H9 (cell line): ENCODE data around the gene FOXJ3. TPM values are rescaled to one million over a fixed set of nuclear protein-coding genes. Genes with fewer than 3 reads are reported as not detected.

ENCODE experiments used
- DNase-seq: peaks from one replicate; pipeline ENCODE4 v3.0.0-alpha.2; 2017
- H2AFZ ChIP-seq: one replicate; pipeline ENCODE4 v1.6.1; 2013; ENCODE audit warnings: mild to moderate bottlenecking, low read length, control low read depth, moderate library complexity
- H2AK5ac ChIP-seq: 2 replicates; pipeline ENCODE4 v1.6.1; 2013; ENCODE audit warnings: low read length, control low read depth, mixed read lengths; ENCODE audit not compliant: insufficient read length
- H2BK120ac ChIP-seq: one replicate; pipeline ENCODE4 v1.6.1; 2013; ENCODE audit warnings: low read depth, mild to moderate bottlenecking, low read length, control low read depth, inconsistent platforms; ENCODE audit not compliant: poor library complexity, severe bottlenecking
- H2BK12ac ChIP-seq: 2 replicates; pipeline ENCODE4 v1.6.1; 2013; ENCODE audit warnings: low read length, control low read depth, mixed read lengths, low read depth; ENCODE audit not compliant: insufficient read length
- H2BK15ac ChIP-seq: 2 replicates; pipeline ENCODE4 v1.6.1; 2013; ENCODE audit warnings: low read depth, low read length, control low read depth
- H2BK20ac ChIP-seq: one replicate; pipeline ENCODE4 v1.6.1; 2013; ENCODE audit warnings: low read depth, mild to moderate bottlenecking, low read length, control low read depth, inconsistent platforms; ENCODE audit not compliant: poor library complexity, severe bottlenecking
- H2BK5ac ChIP-seq: 2 replicates; pipeline ENCODE4 v1.6.1; 2013; ENCODE audit warnings: low read length, control low read depth, mixed read lengths; ENCODE audit not compliant: insufficient read length
- H3K14ac ChIP-seq: 2 replicates; pipeline ENCODE4 v1.6.1; 2013; ENCODE audit warnings: low read length, control low read depth; ENCODE audit not compliant: insufficient read depth
- H3K18ac ChIP-seq: 2 replicates; pipeline ENCODE4 v1.6.1; 2013; ENCODE audit warnings: low read depth, mild to moderate bottlenecking, mixed read lengths, low read length, control low read depth; ENCODE audit not compliant: insufficient read length
- H3K23ac ChIP-seq: 2 replicates; pipeline ENCODE4 v1.6.1; 2013; ENCODE audit warnings: low read length, control low read depth, mixed read lengths, low read depth; ENCODE audit not compliant: insufficient read length
- H3K23me2 ChIP-seq: 2 replicates; pipeline ENCODE4 v1.6.1; 2013; ENCODE audit warnings: low read depth, mild to moderate bottlenecking, mixed read lengths, low read length, control low read depth; ENCODE audit not compliant: insufficient read length, poor library complexity, severe bottlenecking
- H3K27ac ChIP-seq: 2 replicates; pipeline ENCODE4 v1.5.1; 2013; ENCODE audit warnings: low read length, control low read depth, mixed read lengths, low read depth; ENCODE audit not compliant: insufficient read length
- H3K27me3 ChIP-seq: 2 replicates; pipeline ENCODE4 v1.6.1; 2013; ENCODE audit warnings: low read length, control low read depth, inconsistent platforms; ENCODE audit not compliant: insufficient read depth
- H3K4ac ChIP-seq: 2 replicates; pipeline ENCODE4 v1.6.1; 2013; ENCODE audit warnings: low read depth, mild to moderate bottlenecking, control low read depth, inconsistent platforms, low read length, moderate library complexity
- H3K4me1 ChIP-seq: 2 replicates; pipeline ENCODE4 v1.6.1; 2013; ENCODE audit warnings: low read length, control low read depth, inconsistent platforms; ENCODE audit not compliant: insufficient read depth
- H3K4me2 ChIP-seq: 2 replicates; pipeline ENCODE4 v1.6.1; 2013; ENCODE audit warnings: low read length, control low read depth, mixed read lengths; ENCODE audit not compliant: insufficient read length, insufficient read depth
- H3K56ac ChIP-seq: 2 replicates; pipeline ENCODE4 v1.6.1; 2013; ENCODE audit warnings: low read depth, mild to moderate bottlenecking, mixed read lengths, low read length, control low read depth; ENCODE audit not compliant: insufficient read length
- H3K79me1 ChIP-seq: 2 replicates; pipeline ENCODE4 v1.6.1; 2013; ENCODE audit warnings: low read depth, mild to moderate bottlenecking, moderate library complexity, low read length, control low read depth, inconsistent platforms; ENCODE audit not compliant: insufficient read depth, poor library complexity, severe bottlenecking
- H3K79me2 ChIP-seq: 2 replicates; pipeline ENCODE4 v1.6.1; 2013; ENCODE audit warnings: low read length, control low read depth, inconsistent platforms; ENCODE audit not compliant: insufficient read depth
- H3K9ac ChIP-seq: 2 replicates; pipeline ENCODE4 v1.6.1; 2013; ENCODE audit warnings: low read length, control low read depth, mixed read lengths; ENCODE audit not compliant: insufficient read length; ENCODE audit errors: extremely low read depth
- H3K9me3 ChIP-seq: one replicate; pipeline ENCODE4 v1.6.1; 2013; ENCODE audit warnings: low read depth, low read length, inconsistent platforms; ENCODE audit not compliant: control insufficient read depth
- H3T11ph ChIP-seq: one replicate; pipeline ENCODE4 v1.6.1; 2013; ENCODE audit warnings: mild to moderate bottlenecking, low read length, control low read depth, inconsistent platforms
- H4K20me1 ChIP-seq: one replicate; pipeline ENCODE4 v1.6.1; 2013; ENCODE audit not compliant: control insufficient read depth, insufficient read length, insufficient read depth
- H4K5ac ChIP-seq: 2 replicates; pipeline ENCODE4 v1.6.1; 2013; ENCODE audit warnings: low read depth, mild to moderate bottlenecking, mixed read lengths, low read length, control low read depth; ENCODE audit not compliant: insufficient read length
- H4K8ac ChIP-seq: replicated peaks from 2 replicates; pipeline ENCODE4 v1.6.1; 2013; ENCODE audit warnings: low read length, control low read depth, mixed read lengths, low read depth; ENCODE audit not compliant: insufficient read length
- H4K91ac ChIP-seq: 2 replicates; pipeline ENCODE4 v1.6.1; 2013; ENCODE audit warnings: low read depth, mild to moderate bottlenecking, moderate library complexity, mixed read lengths, low read length, control low read depth; ENCODE audit not compliant: insufficient read length
- H3K27ac Mint-ChIP-seq, 3 experiments: 2 replicates in 2 of 3; 3 replicates in 1 of 3; pipeline ENCODE4 v1.8.0; 2020 to 2021; ENCODE audit warnings: mixed read lengths in 3 of 3, mild to moderate bottlenecking in 1 of 3, moderate library complexity in 1 of 3
- H3K27me3 Mint-ChIP-seq: 2 replicates; pipeline ENCODE4 v1.8.0; 2021; ENCODE audit warnings: low read depth, mild to moderate bottlenecking, moderate library complexity, mixed read lengths
- H3K36me3 Mint-ChIP-seq, 3 experiments: 2 replicates in 2 of 3; 3 replicates in 1 of 3; pipeline ENCODE4 v1.8.0; 2020 to 2021; ENCODE audit warnings: low read depth in 3 of 3, mixed read lengths in 3 of 3; ENCODE audit not compliant: insufficient read depth in 1 of 3
- H3K4me1 Mint-ChIP-seq, 2 experiments: 2 replicates each; pipeline ENCODE4 v1.8.0; 2020; ENCODE audit warnings: mixed read lengths in 2 of 2
- H3K4me3 Mint-ChIP-seq, 2 experiments: 2 replicates in 1 of 2; 3 replicates in 1 of 2; pipeline ENCODE4 v1.8.0; 2020 to 2021; ENCODE audit warnings: mild to moderate bottlenecking in 2 of 2, mixed read lengths in 2 of 2, moderate library complexity in 1 of 2
- H3K9me3 Mint-ChIP-seq, 2 experiments: 2 replicates in 1 of 2; 3 replicates in 1 of 2; pipeline ENCODE4 v1.8.0; 2020; ENCODE audit warnings: mild to moderate bottlenecking in 2 of 2, mixed read lengths in 2 of 2, moderate library complexity in 1 of 2
- WGBS: extraction: QIAGEN DNeasy Blood & Tissue Kit; methylation state at CpG from one replicate; pipeline ENCODE4 v1.1.7; 2013; ENCODE audit warnings: missing lambda C conversion rate, low lambda C conversion rate, mixed read lengths; ENCODE audit not compliant: insufficient read length; ENCODE audit errors: extremely low coverage; 5-methylcytosine and 5-hydroxymethylcytosine counted together
- total RNA-seq: library from RNA; stranded (reverse); gene quantifications from 2 replicates; pipeline ENCODE4 v1.2.1, GENCODE V29; 2021
- TF ChIP-seq, protein P1 (sequence below): fragments of 200-600 bp; sonication (generic); conservative IDR thresholded peaks from 3 replicates; pipeline ENCODE4 v1.8.0; 2021; ENCODE audit warnings: antibody characterized with exemption, mild to moderate bottlenecking

The FOXJ3 gene
- total RNA-seq, 1 experiment from 2014 or later = 49.9 TPM

DNA sequence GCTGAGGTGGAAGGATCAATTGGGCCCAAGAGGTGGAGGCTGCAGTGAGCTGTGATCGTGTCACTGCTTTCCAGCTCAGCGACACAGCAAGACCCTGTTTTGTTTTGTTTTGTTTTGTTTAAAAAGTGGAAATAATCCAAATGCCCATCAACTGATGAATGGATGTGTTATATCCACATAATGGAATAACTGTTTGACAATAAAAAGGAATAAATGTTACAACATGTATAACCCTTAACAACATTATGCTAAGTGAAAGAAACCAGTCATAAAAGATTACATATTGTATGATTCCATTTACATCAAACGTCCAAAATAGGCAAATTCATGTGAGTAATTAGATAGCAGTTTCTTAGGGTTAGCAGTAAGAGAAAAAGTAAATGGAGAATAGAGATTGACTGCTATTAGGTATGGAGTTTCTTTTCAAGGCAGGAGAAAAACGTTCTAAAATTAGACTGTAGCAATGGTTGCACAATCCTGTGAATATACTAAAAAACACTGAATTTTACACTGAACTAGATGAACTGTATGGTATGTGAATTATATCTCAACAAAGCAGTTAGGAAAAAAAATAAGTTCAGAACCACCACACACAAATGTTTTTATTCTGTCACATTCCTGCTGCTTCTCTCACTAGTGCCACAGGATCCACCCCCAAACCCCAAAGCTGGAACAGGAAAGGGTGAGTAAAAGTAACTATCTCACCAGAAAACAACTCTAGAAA is 15.7 kb downstream of the FOXJ3 start:
- Histone ChIP-seq H3K56ac (no peak overlapping the region), H3K23me2 (no peaks in the 10 kb centered on the region), H3K14ac (no peak overlapping the region), H3K79me2 (peaks cover 45% of the 10 kb centered on the region), H3K27me3 (no peaks in the 10 kb centered on the region), H3K4me2 (no peak overlapping the region), H3K9ac (no peak overlapping the region), H2BK5ac (no peak overlapping the region), H2BK15ac (no peak overlapping the region), H3K4me1 (no peaks in the 10 kb centered on the region), H4K8ac (no peak overlapping the region), H3K23ac (no peak overlapping the region), H4K5ac (no peak overlapping the region), H3K4ac (no peak overlapping the region), H3K27ac (no peak overlapping the region), H3K9me3 (no peaks in the 10 kb centered on the region), H2AFZ (no peak overlapping the region), H2AK5ac (no peak overlapping the region), H4K20me1 (no peaks in the 10 kb centered on the region), H3K79me1 (peaks cover 9% of the 10 kb centered on the region), H3K18ac (no peak overlapping the region), H3T11ph (no peak overlapping the region), H2BK120ac (no peak overlapping the region), H4K91ac (no peak overlapping the region), H2BK12ac (no peak overlapping the region), H2BK20ac (no peak overlapping the region)
- Mint-ChIP-seq H3K4me1 (peaks cover 25% of the 10 kb centered on the region in 2 experiments), H3K27ac (no peak overlapping the region), H3K36me3 (0 out of 7 replicates have a peak, but pooled peaks cover 0 to 2% (median 0%) of the 10 kb centered on the region in 3 experiments), H3K9me3 (no peaks in the 10 kb centered on the region), H3K27me3 (no peaks in the 10 kb centered on the region), H3K4me3 (no peak overlapping the region)
- no CpG with 5 or more reads among the region's 4 CpGs for WGBS
- no peak for DNase-seq
- TF ChIP-seq, protein P1, sequence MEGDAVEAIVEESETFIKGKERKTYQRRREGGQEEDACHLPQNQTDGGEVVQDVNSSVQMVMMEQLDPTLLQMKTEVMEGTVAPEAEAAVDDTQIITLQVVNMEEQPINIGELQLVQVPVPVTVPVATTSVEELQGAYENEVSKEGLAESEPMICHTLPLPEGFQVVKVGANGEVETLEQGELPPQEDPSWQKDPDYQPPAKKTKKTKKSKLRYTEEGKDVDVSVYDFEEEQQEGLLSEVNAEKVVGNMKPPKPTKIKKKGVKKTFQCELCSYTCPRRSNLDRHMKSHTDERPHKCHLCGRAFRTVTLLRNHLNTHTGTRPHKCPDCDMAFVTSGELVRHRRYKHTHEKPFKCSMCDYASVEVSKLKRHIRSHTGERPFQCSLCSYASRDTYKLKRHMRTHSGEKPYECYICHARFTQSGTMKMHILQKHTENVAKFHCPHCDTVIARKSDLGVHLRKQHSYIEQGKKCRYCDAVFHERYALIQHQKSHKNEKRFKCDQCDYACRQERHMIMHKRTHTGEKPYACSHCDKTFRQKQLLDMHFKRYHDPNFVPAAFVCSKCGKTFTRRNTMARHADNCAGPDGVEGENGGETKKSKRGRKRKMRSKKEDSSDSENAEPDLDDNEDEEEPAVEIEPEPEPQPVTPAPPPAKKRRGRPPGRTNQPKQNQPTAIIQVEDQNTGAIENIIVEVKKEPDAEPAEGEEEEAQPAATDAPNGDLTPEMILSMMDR = no peak
